Neural crest cell (in vitro differentiated cells): ENCODE data around the gene NDUFAF8. TPM values are rescaled to one million over a fixed set of nuclear protein-coding genes. Genes with fewer than 3 reads are reported as not detected.

Experiments used
- DNase-seq: peaks from one replicate; pipeline ENCODE4 v3.0.0; 2021; ENCODE audit warnings: low read depth, mixed read lengths, low spot score
- H3K27ac Mint-ChIP-seq: one replicate; pipeline ENCODE4 v1.8.0; 2021; ENCODE audit warnings: mild to moderate bottlenecking, mixed read lengths; ENCODE audit not compliant: unreplicated experiment
- H3K27me3 Mint-ChIP-seq: 2 replicates; pipeline ENCODE4 v1.8.0; 2021; ENCODE audit warnings: low read depth, mild to moderate bottlenecking, mixed read lengths
- H3K36me3 Mint-ChIP-seq: 2 replicates; pipeline ENCODE4 v1.8.0; 2021; ENCODE audit warnings: low read depth, mild to moderate bottlenecking, mixed read lengths
- H3K4me1 Mint-ChIP-seq: 2 replicates; pipeline ENCODE4 v1.8.0; 2021; ENCODE audit warnings: mixed read lengths
- H3K4me3 Mint-ChIP-seq: one replicate; pipeline ENCODE4 v1.8.0; 2021; ENCODE audit warnings: mild to moderate bottlenecking, mixed read lengths
- H3K9me3 Mint-ChIP-seq: 2 replicates; pipeline ENCODE4 v1.8.0; 2021; ENCODE audit warnings: mixed read lengths
- total RNA-seq: library from RNA; stranded (reverse); gene quantifications from 2 replicates; pipeline ENCODE4 v1.2.1, GENCODE V29; 2021
- TF ChIP-seq, protein P1 (sequence below): fragments of 200-600 bp; sonication (generic); conservative IDR thresholded peaks from 2 replicates; pipeline ENCODE4 v1.5.0; 2021; ENCODE audit warnings: antibody characterized with exemption, mild to moderate bottlenecking

Gene NDUFAF8
- total RNA-seq, 1 donor from 2014 or later: 54.5 TPM

DNA sequence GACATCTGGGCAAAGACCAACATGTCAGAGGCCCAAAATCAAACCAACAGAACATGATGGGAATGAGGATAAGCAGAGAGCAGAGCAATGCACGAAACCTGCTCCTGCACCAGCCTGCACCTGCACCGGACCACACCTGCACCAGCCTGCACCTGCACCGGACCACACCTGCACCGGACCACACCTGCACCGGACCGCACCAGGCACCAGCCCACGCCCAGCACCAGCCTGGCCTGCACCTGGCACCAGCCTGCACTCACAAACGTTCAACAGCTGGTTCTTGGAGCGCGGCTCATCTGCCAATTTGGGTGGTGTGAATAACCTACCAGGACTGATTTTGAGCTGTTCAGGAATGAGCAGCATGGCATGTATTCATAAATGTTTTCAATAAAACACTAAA is 34.5 kb upstream of the NDUFAF8 start:
- no peaks in the 10 kb centered on the region for H3K9me3 Mint-ChIP-seq
- H3K36me3 Mint-ChIP-seq: no peaks in the 10 kb centered on the region
- no peak overlapping the region for H3K4me3 Mint-ChIP-seq
- no peaks in the 10 kb centered on the region for H3K27me3 Mint-ChIP-seq
- DNase-seq: no peak
- TF ChIP-seq, protein P1, sequence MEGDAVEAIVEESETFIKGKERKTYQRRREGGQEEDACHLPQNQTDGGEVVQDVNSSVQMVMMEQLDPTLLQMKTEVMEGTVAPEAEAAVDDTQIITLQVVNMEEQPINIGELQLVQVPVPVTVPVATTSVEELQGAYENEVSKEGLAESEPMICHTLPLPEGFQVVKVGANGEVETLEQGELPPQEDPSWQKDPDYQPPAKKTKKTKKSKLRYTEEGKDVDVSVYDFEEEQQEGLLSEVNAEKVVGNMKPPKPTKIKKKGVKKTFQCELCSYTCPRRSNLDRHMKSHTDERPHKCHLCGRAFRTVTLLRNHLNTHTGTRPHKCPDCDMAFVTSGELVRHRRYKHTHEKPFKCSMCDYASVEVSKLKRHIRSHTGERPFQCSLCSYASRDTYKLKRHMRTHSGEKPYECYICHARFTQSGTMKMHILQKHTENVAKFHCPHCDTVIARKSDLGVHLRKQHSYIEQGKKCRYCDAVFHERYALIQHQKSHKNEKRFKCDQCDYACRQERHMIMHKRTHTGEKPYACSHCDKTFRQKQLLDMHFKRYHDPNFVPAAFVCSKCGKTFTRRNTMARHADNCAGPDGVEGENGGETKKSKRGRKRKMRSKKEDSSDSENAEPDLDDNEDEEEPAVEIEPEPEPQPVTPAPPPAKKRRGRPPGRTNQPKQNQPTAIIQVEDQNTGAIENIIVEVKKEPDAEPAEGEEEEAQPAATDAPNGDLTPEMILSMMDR: no peak
- peaks cover 4% of the 10 kb centered on the region for H3K4me1 Mint-ChIP-seq
- no peak overlapping the region for H3K27ac Mint-ChIP-seq

DNA sequence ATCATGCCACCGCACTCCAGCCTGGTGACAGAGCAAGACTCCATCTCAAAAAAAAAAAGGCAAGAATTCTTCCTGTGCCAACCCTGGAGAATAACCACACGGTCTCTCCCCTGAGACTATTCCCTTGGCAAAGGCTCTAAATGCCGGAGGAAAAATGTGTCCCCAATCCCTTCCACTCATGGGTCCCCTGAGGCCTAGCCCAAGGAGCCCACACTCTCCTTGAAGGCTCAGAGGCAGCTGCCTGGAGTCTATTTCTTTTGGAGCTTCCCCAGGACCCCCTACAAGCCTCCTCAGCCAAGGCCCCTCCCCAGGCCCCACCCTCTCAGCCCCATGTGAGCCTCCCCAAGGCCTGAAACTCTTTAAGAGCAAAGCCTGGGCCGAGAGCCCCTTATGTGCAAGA is 33.0 kb upstream of the NDUFAF8 start:
- Mint-ChIP-seq H3K27ac (no peak overlapping the region), H3K36me3 (no peaks in the 10 kb centered on the region), H3K27me3 (no peaks in the 10 kb centered on the region), H3K4me1 (no peaks in the 10 kb centered on the region), H3K9me3 (no peaks in the 10 kb centered on the region), H3K4me3 (no peak overlapping the region)
- no peak for DNase-seq
- TF ChIP-seq, protein P1: no peak

DNA sequence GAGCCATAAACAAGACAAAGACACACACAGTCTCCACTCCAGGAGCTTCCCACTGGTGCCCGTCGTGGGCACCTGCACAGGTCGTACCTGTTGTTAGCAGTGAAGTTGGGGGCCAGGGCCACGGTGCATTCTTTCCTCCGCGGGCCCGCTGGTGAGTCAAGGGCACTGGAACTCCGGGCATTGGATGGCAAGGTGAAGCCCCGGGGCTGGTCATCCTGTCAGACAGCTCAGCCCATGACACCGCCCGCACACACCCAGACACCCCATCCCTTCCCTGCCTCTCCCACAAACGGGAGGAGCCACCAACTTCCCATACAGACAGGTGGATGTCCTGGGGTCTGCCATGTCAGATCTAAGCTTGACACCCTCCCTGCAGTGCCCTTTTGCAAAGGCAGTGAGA is 32.5 kb upstream of the NDUFAF8 start:
- DNase-seq: no peak
- no peaks in the 10 kb centered on the region for H3K4me1 Mint-ChIP-seq
- TF ChIP-seq, protein P1: no peak
- no peaks in the 10 kb centered on the region for H3K27me3 Mint-ChIP-seq
- no peaks in the 10 kb centered on the region for H3K9me3 Mint-ChIP-seq
- H3K4me3 Mint-ChIP-seq: no peak overlapping the region
- H3K27ac Mint-ChIP-seq: no peak overlapping the region
- no peaks in the 10 kb centered on the region for H3K36me3 Mint-ChIP-seq

DNA sequence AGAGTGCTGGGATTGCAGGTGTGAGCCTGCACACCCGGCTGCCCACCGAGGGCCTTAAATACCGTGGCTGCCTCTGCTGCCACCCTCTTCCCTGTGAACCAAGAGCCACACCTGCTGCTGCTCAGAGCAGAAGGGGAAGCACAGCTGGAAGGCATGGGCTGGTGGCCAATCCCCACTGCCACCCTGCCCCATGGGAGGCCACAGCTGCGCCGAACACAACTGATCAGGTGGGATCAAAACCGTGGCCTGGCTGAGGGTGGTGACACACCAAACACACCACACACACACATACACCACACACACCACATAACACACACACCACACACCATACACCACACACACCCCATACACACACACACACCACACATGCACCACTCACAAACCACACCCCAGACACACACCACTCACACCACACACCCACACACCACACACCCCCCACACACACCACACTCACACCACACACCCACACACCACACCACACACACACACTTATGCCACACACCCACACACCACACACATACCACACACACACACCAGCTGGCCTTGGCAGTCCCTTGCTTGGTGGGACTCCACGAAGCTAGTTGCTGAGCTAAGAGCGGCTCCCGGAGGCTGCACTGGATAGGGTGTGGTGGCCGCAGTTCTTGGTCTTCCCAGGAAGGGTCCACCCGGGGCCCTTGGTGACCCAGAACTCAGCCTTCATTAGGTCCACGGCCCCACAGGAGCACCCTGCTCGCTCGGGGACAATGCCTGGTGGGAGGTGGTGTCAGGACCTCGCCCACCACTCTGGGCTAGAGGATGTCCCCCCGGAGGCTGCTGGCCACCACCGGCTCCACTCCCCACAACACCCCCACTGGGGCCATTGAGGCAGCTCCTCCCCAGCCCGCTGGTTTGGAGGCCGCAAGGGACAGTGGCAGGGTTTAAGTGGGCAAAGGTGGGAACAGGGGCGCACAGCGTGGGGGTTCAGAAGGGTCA is 31.2 kb upstream of the NDUFAF8 start:
- DNase-seq: no peak
- TF ChIP-seq, protein P1: no peak
- Mint-ChIP-seq H3K36me3 (no peaks in the 10 kb centered on the region), H3K4me3 (no peak overlapping the region), H3K27ac (no peak overlapping the region), H3K27me3 (no peaks in the 10 kb centered on the region), H3K9me3 (no peaks in the 10 kb centered on the region), H3K4me1 (peaks cover 5% of the 10 kb centered on the region)

DNA sequence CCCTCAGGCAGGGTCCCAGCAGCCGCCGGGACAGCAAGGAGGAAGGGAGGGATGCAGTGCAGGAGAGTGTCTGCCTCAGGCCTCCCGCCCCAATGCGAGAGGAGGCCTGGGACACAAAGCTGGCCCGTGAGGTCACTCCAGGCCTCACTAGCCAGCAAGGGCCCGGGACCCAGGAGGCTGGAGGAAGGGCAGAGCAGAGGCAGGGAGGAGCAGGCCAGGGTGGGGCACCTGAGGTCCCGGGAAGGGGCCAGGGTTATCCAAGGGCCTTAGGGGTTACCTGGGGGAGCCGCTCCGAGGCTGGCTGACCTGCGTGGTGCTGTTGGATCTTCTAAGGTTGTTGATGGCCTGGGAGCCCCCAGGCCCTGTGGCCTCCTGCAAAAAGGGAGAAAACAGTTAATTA is 30.5 kb upstream of the NDUFAF8 start:
- peaks cover 5% of the 10 kb centered on the region for H3K4me1 Mint-ChIP-seq
- DNase-seq: no peak
- TF ChIP-seq, protein P1: no peak
- no peaks in the 10 kb centered on the region for H3K27me3 Mint-ChIP-seq
- no peak overlapping the region for H3K27ac Mint-ChIP-seq
- H3K36me3 Mint-ChIP-seq: no peaks in the 10 kb centered on the region
- no peak overlapping the region for H3K4me3 Mint-ChIP-seq
- no peaks in the 10 kb centered on the region for H3K9me3 Mint-ChIP-seq
